Endometrial microvascular endothelial cells (primary cell): Measurements from ENCODE around the gene TUBAL3. TPM values are rescaled to one million over a fixed set of nuclear protein-coding genes. Genes with fewer than 3 reads are reported as not detected.
"Not testable (repeated sequence)": the region's sequence is repeated elsewhere in the genome, so short reads cannot be mapped to it uniquely, and the experiment has no call there.

Experiments used
- in situ Hi-C: cut with HindIII; loops from 2 replicates; pipeline ENCODE4 v1.10.0; 2017; ENCODE audit warnings: low sequenced_read_pairs, low pct_unique_long_range_greater_than_20kb; ENCODE audit errors: inconsistent ontology term
- total RNA-seq: library from RNA; depleted of rRNA; stranded (reverse); fragments of >200 nt; gene quantifications from one replicate; pipeline ENCODE4 v1.2.3, GENCODE V29; 2015; ENCODE audit errors: inconsistent ontology term

TUBAL3 gene
- total RNA-seq, 1 donor from 2014 or later = 0.84 TPM

DNA sequence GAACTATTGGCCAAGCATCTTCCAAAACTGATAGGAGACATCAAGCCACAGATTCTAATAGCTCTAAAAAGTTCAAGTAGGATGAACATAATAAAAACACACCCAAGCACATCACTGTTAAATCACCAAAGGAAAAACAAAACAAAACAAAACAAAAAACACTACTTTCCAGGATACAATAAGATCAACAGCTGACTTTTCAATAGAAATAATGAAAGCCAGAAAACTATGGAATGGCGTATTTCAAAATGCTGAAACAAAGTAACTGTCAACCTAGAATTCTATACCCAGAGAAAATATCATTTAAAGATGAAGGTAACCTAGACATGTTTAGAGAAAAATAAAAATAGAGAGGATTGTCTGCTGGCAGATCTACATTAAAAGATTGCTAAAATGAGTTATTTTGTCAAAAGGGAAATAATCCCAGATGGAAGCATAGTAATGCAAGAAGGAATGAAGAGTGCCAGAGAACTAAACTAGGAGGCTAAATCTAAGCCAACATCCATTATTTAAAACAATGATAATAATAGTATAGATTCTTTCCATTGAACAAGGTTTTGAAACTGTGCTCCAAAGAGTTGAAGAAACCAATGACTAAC is 13.9 kb downstream of the TUBAL3 start:
- in situ Hi-C loops = no loop called here

DNA sequence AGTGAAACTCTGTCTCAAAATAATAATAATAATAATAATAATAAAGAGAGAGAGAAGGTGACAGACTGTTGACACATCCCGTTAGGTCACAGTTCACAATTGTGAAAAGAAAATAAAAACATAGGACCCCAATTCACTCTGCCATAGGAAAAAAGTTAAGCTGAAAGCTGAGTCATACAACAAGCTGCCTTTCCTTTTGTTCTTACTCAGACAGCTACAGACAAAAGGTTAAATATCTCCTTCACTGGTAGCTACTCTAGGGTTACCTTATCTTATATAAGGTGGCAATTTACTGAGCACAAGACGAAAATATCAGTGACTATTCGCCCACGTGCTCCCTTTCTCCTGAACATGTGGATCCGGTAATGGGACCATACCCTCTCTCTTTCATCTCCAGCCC is 17.5 kb downstream of the TUBAL3 start:
- in situ Hi-C loops = no loop called here

- in situ Hi-C loops = no loop called here
Observed at GRCh38 chr10:5385224-5385623, 19.4 kb downstream of the TUBAL3 start.

DNA sequence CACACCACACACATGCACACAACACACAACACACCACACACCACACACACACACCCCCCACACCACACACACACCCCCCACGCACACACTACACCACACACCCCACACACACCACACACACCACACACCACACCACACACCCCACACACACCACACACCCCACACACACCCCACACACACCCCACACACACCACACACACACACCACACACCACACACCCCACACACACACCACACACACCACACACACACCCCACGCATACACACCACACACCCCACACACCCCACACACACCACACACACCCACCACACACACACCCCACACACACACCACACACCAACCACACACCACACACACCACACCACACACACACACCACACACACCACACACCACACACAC is 23.4 kb downstream of the TUBAL3 start:
- in situ Hi-C loops = no loop called here

- in situ Hi-C loops = not testable (repeated sequence)
Observed at GRCh38 chr10:5380395-5380794, 24.2 kb downstream of the TUBAL3 start.

DNA sequence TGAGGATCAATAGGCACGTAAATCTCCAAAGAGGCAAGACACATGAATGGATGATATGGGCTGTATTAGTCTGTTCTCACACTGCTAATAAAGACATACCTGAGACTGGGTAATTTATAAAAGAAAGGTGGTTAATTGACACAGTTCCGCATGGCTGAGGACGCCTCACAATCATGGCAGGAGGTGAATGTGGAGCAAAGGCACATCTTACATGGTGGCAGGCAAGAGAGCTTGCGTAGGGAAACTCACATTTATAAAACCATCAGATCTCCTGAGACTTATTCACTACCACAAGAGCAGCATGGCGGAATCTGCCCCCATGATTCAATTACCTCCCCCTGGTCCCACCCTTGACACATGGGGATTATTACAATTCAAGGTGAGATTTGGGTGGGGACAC is 25.4 kb downstream of the TUBAL3 start:
- in situ Hi-C loops = not testable (repeated sequence)

GRCh38 chr10:5376450-5376849 is 28.2 kb downstream of the TUBAL3 start:
- in situ Hi-C loops = no loop called here

GRCh38 chr10:5373891-5374611 is 30.6 kb downstream of the TUBAL3 start:
- in situ Hi-C loops = no loop called here

- in situ Hi-C loops = no loop called here
Observed at GRCh38 chr10:5373307-5373706, 31.3 kb downstream of the TUBAL3 start.

DNA sequence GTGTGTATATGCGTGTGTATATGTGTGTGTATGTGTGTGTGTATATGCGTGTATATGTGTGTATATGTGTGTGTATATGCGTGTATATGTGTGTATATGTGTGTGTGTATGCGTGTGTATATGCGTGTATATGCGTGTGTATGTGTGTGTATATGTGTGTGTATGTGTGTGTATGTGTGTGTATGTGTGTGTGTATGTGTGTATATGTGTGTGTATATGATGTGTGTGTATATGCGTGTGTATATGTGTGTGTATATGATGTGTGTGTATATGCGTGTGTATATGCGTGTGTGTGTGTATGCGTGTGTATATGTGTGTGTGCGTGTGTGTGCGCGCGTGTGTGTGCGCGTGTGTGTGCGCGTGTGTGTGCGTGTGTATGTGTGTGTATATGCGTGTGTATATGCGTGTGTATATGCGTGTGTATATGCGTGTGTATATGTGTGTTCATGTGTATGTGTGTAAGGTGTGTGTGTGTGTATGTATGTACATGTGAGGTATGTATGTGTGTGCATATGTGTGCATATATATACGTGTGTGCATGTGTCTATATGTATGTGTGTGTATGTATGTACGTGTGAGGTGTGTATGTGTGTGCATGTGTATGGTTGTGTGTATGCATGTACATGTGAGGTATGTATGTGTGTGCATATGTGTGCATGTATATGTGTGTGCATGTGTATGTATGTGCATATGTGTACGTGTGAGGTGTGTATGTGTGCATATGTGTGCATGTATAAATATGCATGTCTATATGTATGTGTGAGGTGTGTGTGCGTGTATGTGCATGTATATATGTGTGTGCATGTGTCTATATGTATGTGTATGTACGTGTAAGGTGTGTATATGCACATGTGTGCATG is 33.9 kb downstream of the TUBAL3 start:
- in situ Hi-C loops = no loop called here

- in situ Hi-C loops = no loop called here
Observed at GRCh38 chr10:5369362-5370158, 35.1 kb downstream of the TUBAL3 start.

DNA sequence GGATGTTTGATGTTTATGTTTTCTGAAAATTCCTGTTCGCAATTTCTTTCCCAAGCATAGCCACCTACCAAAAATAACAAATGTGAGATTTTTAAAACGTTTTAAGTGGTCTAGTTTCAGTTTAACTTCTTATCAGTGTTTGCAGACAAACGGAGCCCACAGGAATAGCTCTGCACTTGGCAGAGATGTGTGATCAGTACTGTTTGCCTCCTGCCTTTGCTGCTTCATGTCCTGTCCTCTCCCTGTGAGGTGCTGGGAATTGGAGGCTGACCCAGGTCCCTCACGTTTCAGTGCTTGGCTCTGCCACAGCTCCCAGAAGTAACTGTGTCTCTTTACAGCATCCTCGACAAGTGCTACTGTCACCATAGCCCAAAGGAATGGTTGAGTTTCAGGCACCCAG is 38.7 kb downstream of the TUBAL3 start:
- in situ Hi-C loops = no loop called here

DNA sequence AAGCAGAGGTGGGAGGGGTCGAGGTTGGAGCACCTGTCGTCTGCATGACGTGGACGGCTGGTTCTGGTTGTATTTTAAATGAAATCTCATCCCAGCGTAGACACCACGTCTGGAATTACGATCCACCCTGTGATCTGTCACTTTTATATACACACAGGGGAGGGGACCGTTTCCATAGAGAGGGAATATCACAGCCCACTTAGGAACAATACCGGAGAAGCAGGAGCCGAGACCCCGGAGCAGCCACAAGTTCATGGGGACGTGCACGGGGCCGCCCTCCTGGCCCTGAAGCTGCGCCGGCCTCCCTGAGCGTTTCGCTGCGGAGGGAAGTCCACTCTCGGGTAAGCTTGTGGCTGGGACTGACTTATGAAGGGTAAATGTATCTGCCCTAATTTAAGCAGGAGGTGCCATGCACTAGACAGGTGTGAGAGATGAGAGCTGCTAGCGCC is 39.7 kb downstream of the TUBAL3 start, which contains the start of gene UCN3:
UCN3 (plus strand) TSS at position 77 of the 449 bp plus-strand sequence. CDS start 8,755 bp downstream, outside the sequence.
- in situ Hi-C loops = no loop called here

DNA sequence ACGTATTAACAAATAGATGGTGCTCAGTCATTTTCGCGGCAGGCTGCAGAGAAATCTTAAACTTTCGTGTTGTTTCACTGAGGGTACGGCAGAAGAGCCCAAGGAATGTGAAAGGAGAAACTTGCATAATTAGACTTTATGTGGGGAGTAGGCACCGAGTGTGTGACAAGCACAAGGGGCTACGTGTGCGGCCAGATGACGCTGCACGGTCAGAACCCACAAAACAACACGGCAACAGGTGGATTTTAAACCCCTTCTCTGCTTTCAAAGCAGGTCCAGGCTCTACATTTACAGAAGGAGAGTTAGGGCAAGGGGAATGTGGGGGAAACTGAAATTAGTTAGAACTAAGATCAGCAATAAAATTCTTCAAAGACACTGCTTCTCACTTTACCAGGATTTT is 40.3 kb downstream of the TUBAL3 start:
- in situ Hi-C loops = no loop called here

- in situ Hi-C loops = no loop called here
Observed at GRCh38 chr10:5362873-5363272, 41.8 kb downstream of the TUBAL3 start.

DNA sequence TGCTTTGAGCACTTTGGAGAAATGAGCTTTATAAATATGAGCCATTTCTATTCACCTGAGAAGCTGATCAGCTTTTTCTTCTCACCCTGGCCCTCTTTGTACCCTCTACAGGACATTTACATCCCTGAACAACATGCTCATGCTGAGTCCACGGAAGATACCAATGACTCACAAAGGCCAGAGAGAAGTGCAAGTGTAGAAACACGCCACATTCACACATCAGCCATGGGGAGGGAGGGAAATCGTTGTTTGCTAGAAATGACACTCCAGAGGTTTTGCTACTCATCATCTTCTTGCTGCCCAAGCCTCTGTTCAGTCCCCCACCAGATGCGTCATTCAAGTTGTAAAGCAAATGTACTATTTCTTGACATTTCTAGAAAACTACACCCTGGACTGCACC is 42.7 kb downstream of the TUBAL3 start:
- in situ Hi-C loops = no loop called here

DNA sequence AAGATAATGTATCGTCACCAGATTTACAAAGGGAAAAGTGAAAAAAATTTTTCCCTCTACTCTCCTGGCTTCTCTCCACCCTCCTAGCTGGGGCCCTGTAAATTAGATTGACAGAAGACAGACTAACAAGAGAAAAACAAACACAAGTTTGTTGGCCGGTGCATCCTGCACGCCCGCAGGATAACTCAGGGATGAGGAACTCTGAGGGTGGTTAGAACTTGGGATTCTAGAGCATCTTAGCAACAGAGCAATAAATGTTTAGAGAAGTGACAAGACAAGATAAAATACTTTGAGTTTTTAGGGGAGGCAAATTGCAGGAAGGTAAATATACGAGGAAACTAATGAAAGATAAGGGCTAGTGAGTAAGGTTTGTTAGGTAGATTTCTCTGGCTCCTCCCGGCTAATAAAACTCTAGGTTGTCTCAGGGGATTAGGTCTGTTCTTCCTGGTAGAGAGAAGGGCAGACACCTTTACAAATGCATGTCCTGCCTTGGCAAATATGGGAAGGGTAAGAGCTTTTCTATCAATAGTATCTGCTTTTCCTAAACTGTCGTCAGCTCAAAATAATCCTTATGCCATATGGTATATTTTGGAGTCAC is 44.2 kb downstream of the TUBAL3 start:
- in situ Hi-C loops = no loop called here

- in situ Hi-C loops = no loop called here
Observed at GRCh38 chr10:5356302-5356763, 48.3 kb downstream of the TUBAL3 start.
